NOMO-1 (cell line): ENCODE data around the gene MAGEL2.

ENCODE experiments used
- DNase-seq, 2 experiments: peaks; one replicate each; lab custom pipeline; 2025; ENCODE audit not compliant: unreplicated experiment in 2 of 2; lab: John Stamatoyannopoulos, UW

Gene MAGEL2

DNA sequence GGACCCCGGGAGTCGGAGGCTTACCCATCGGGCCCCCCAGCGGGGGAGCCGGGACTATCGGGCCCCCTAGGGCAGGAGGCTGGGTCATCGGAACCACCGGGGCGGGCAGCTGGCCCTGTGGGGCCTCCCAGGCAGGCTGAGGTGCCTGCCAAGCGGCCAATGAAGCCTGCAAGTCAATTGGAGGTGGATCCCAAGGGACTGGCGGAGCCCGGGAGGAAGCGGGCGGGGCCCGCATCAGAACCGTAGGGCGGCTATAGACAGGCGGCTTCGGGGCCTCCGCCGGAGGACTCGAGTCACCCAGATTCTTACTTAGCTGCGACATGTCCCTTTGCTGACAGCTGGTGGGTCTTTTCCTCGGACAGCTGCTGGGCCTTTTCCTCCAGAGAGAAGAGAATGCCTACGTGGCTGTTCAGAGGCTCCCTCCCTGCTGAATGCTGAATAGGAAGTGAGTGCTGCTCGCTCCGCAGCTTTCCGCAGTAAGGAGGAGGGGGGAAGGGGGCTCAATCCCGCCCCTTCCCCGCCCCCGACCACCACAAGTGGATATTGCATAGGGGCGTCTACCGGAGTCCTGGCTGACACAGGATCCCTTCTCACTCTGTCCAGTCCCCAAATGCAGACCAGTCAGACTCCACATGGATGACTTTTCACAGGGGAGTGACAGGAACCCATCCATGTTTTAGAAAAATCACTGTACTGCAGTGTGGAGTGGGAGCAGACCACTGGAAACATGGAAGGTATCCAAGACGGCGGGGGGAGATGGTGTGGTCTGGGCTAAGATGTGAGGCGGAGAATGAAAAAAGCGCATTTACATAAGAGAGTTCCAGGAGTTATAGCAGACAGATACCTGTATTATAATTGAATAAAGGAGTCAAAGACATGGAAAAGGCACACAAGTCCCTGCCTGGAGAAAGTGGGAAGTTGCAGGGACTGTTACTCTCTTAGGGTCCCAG is at the start of gene MAGEL2:
Gene MAGEL2, minus strand, starts transcription at position 447 of the 950 bp plus-strand sequence. Its CDS starts 125 bp downstream, at position 322.
- DNase-seq = no peak

DNA sequence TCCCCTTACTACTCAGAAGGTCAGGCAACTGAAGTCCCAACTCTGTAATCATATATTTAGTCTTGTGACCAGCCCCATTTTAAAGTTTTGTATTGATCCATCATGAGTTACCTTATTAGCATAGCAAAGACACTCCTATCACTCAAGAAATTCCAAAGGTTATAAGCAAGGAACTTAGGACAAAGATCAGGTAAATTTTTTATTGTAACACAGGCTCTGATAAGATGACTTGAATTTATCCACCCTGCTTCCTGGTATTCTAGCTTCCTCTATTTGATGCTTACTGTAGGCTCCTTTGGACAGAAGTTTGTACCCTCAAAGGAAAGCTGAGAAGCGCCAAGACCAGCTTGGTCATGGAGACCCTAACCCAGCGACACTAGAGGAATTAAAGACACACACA is 47.6 kb upstream of the MAGEL2 start:
- DNase-seq = no peak

DNA sequence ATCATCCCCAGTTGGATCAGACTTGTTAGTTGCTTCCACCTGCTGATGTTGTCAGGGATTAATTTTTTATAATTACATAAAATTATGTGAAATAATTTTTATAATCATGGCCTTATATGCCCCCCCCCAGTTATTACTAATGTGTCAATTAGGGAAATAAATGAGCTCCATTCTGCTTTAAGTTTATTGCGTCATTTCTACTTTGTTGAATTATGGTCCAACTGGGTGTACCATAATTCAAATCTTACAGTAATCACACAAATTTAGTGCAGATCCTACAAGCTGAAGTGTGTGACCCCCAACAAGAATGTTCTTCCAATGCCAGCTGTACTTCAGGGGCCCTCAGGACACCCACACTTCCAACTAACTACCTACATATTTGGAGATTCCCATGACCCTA is 46.9 kb upstream of the MAGEL2 start:
- DNase-seq = no peak

DNA sequence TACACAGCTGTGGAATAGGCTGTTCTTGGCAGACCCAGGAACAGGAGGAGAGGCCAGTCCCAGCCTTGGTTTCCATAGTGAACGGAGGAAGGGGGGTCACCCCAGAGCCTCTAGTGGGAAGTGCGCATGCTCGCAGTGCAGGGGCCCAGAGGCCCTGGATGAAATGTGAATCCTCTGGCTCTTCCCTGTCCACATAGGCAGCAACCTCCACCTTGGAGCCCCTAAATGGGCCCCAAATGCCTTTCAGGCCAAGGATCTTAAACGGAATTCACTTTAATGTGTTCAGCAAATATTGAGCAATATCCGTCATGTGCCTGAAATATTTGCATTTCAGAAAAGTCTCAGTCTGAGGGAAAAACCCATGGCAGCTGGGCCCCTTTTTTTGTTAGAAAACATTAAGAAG is 42.8 kb upstream of the MAGEL2 start:
- DNase-seq = no peak

DNA sequence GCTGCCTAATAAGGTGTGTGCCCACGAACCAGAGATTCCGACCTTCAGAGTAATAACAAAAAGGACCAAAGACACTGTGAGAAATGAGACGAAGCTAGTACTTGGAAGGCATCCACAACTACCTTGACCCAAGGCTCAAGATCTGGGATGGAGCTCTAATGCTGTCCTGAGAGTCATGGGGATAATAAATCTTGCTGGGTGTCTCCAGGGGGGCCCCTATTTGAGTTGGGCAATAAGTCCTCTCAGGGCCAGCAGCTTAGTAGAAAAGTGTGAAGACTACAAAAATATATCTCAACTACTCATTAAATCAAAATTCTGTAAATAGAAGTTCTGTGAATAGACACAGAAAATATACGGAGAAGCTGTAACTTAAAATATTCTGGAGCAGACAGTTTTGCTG is 42.3 kb upstream of the MAGEL2 start:
- DNase-seq = no peak

DNA sequence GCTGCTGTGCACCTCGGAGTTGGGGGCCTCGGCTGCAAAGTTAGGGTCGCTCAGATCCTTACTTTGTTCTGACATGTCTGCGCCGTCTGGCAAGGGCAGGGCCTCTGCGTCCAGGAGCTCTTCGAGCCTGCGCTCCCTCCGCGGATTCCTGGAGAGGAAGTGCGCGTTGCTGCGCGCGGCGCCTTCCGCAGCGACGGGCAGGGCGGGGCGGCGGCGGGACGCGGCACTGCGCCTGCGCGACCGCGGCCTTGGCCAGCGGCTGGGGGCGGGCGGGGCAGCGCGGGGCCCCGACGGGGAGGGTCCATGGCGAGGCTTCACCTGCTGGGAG is 39.4 kb upstream of the MAGEL2 start, which contains the start of gene NDN:
Gene NDN, minus strand, starts transcription at position 163 of the 328 bp plus-strand sequence. Its CDS starts 88 bp downstream, at position 75.
- no peak for DNase-seq

DNA sequence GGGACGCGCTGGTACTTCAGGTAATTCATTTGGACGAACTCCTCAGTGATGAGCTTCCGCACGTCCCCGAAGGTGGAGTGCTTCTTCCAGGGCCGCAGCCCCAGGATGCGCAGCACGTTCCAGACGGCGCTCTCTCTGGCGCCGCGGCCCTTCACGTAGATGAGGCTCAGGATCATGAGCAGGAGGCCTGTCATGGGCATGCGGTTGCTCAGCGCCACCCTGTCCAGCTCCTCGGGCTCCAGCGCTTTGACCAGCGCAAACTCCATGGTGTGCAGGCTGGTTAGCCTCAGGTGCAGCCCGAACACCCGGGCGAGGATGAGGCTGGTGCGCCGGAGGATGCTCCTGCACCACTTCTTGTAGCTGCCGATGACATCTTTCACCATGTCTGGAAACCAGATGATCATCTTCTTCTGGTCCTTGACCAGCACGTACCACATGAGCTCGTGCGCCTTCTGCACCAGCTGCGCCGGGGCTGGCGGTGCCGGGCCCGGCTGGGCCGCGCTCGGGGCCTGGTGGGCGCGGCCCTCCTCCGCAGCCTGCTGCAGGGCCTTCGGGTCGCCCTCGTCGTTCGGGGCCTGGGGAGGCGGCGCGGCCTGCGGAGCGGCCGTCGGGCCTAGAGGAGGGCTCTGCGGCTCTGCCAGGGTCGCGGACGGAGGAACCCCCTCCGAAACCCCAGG is 38.9 kb upstream of the MAGEL2 start:
- DNase-seq = no peak

DNA sequence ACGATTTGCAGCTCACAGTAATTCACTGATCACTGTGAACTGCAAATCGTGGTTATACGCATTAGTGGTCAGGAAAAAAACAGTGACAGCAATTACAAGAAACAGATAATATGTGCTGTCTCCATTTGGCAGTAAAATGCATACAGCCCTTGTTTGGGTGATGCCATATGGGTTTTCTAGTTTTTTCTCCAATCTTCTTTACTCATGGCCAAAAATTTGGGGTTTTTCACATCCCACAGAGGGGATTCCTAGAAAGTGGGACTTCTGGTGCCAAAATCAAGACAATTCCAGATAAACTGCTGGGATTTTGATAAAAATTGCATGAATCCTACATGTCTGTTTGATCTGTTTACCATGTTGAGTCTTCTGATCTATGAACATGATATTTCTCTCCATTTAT is 23.8 kb upstream of the MAGEL2 start:
- no peak for DNase-seq

DNA sequence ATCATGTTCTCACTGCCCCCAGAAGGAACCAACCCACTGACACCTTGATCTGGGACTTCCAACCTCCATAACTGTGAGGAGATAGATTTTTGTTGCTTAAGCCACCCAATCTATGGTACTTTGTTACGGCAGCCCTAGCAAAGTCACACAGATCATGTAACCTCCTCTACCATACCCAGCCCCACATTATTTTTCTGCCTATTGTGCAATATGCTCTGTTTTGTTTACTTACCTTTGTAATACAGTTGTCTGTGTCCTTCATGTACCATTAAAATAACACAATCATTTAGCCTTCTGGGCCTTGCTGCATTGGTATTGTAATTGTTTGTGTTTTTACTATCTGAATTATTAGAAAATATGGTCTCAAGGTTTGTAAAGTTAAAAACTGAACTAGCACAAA is 23.3 kb upstream of the MAGEL2 start:
- DNase-seq = no peak

DNA sequence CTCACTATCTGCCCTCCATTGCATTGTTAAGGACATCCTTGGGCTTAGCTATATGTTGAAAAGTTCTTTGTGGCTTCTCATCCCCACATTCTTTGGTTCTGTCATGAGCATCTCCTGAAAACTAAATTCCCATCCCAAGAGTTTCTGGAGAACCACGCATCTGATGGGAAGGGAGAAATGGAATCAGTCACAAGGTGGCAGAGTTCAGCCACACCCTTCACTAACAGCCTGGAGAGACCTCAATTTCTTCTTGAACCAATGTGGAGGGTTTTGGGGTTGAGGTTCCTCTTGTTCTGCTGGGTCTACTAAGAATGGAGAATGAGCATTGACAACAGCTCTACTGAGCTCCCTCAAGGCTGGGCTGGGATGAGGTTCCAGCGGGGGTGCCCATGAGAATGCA is 15.6 kb upstream of the MAGEL2 start:
- DNase-seq = no peak

DNA sequence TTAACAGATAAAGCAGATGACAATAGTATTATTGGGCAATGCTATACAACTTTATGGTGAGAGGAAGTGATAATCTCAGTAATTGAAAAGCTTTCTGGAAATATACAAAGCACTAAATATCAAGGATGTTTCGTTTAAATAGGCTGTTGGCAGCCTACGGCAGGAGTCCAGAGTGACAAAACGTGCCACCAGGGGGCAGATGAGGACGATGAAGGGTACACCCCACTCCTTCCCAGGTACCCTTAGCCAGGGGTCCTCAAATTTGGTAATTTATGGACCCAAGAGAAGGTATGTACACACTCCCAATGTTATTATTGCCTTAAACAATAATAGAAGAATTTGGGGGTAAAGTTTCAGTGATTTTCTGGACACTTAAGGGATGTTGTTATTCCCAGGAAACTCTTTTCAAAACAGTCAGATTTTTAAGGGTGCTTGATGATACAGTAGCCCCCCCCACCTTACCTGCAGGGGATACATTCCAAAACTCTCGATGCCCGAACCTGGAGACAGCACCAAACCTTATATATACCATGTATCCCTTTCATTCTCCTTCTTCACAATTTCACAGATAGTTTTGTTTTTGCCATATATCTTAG is 1.4 kb upstream of the MAGEL2 start:
- peak in 1 of 2 experiments; percentile 0 for DNase-seq

DNA sequence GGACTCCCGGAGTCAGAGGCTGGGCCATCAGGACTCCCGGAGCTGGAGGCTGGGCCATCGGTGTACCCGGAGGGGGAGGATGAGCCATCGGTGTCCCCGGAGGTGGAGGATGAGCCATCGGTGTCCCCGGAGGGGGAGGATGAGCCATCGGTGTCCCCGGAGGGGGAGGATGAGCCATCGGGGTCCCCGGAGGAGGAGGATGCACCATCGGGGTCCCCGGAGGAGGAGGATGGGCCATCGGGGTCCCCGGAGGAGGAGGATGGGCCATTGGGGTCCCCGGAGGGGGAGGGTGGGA is 719 bp downstream of the MAGEL2 start:
- no peak for DNase-seq

DNA sequence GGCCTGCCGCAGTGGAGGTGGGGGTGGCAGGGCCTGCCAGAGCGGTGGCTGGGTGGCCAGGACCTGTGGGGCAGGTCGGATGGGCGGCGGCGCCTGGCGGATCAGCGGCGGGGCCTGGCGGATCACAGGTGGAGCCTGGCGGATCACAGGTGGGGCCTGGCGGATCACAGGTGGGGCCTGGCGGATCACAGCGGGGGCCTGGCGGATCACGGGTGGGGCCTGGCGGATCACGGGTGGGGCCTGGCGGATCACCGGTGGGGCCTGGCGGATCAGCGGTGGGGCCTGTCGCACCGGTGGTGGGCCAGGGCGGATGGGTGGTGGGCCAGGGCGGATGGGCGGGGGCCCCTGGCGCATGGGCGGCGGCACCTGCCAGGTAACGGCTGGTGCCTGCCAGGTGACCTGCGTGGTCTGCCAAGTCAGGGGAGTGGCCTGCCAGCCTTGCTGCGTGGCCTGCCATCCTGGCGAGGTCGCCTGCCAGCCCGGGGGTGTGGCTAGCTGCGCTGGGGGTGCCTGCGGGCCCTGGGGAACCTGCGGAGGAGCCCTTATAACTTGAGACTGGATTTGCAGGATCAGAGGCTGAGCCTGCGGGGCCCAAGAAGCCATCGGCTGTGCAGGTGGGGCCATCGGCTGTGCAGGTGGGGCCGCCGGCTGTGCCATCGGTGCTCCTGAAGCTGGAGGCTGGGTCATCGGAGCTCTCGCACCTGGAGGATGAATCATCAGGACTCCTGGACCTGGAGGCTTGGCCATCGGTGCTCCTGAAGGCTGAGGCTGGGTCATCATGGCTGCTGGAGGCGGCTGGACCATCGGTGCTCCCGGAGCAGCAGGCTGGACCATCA is 1.3 kb downstream of the MAGEL2 start:
- no peak for DNase-seq

DNA sequence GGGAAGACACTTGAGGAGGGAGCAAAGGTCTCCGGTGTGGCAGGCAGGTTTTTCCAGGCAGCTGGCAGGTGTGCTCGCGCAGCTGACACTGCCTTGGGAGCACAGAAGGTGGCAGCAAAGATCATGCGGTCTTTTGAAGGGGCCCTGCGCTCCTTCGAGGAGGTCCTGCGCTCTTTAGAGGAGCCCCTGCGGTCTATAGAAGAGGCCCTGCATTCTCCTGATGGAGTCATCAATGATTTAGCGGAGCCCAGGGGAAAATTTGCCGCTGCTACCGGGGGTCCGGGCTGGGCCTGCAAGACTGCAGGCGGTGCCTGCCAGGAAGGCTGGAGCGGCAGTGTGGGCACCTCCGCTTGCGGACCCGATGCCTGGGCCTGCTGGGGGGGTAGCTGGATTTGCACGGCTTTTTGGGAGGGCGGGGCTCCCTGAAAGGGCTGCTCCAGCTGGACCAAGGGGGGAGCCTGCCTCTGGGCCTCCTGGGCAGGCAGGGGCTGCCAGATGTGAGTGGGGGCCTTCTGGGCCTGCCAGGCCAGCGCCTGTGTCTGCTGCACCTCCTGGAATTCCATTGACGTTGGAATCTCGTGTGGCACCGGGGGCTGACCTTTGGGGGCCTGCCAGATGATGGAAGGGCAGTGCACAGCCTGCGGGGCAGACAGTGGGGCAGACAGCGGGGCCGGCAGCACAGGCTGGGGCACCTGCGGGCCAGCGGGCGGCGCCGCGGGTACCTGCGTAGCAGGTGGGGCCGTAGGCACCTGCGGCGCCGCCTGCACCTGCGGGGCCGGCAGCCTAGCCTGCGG is 2.1 kb downstream of the MAGEL2 start:
- no peak for DNase-seq

DNA sequence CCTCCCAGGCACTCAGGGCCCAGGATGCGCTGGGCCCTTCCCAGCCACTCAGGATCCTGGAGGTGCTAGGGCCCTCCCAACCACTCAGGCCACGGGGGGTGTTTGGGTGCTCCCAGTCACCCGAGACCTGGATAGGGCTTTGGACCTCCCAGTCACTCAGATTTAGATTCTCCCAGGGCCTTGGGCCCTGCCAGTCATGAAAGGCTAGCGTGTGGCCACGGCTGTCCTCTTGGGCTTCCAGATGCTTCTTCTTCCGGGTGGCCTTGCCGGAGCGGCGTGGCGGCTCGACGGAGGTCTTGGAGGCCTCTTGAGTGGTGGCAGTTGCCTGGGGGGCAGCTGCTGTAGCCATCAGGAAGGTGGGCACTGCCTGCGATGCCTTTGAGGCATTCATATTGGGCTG is 2.8 kb downstream of the MAGEL2 start:
- no peak for DNase-seq

DNA sequence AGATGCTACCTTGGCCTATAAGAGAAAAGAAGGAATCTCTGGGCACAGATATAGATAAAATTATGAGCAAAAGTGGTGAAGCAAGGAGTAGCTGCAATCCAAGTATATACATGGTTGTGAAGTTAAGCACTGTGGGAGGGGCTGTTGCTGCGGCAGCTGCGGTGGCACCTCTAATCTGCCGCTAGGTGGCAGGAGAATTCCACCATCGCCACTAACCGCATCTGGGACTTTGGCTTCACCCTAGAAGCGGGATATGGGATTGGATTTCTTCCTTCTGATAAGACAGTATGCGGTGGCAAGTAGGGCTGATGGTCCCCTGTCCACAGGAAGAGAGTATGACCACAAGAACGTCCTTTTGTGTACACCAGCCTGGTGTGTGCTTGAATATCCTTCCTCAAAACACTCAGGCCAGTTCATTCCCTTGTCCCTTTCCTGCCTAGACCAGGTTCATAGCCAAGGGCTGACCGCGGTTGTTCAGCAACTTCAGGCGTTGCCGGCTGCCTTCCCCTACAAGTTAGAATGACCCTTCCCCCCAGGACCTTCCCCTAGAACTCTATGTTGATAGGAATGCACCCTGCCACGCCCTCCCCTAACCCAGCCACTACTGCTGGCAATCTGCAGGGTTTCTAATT is 5.1 kb downstream of the MAGEL2 start:
- DNase-seq = peak; percentile 36

DNA sequence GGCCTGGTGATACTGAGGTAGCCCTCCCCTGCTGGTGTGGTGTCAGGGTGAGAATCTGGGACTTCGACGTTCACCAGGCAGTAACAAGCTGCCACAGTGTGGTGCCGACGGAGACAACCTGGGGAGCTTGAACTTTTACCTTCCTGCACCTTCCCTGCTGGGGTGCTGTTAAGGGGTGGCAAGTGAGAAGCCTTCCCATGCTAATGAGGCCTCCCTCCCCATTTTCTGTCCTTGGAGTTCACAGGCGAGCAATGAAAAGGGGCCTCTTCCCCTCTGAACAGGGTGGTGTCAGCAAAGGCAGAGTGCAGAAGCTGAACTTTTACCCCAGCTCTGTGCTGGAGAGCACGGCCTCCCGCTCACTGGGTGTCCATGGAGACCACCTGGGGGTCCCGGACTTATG is 13.5 kb downstream of the MAGEL2 start:
- DNase-seq = no peak

DNA sequence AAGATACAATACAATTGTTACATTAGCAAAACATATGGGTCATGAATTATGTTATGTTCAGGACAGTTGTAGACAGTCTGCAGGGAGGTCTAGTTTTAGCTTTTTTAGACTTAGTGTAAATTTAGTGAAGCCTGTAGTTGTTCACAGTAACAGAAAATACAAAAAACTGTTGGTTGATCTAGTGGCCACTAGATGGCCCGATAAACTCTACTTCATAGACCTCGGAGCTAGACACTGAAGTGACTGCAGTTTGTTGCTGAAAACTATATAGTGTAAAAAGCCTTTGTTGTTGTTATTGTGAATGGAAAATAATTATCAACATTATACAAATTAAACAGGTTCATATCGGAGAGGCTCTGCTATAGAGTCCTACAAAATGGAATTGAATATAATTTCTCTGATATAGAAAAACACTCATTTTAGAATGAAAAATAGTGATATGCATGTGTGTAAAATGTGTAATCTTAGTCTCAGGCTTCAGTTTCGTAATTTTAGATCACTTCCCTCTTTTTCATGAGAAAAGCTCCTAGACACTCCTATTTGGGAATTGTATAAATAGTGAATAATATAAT is 18.3 kb downstream of the MAGEL2 start:
- DNase-seq = peak in 1 of 2 experiments; percentile 7

DNA sequence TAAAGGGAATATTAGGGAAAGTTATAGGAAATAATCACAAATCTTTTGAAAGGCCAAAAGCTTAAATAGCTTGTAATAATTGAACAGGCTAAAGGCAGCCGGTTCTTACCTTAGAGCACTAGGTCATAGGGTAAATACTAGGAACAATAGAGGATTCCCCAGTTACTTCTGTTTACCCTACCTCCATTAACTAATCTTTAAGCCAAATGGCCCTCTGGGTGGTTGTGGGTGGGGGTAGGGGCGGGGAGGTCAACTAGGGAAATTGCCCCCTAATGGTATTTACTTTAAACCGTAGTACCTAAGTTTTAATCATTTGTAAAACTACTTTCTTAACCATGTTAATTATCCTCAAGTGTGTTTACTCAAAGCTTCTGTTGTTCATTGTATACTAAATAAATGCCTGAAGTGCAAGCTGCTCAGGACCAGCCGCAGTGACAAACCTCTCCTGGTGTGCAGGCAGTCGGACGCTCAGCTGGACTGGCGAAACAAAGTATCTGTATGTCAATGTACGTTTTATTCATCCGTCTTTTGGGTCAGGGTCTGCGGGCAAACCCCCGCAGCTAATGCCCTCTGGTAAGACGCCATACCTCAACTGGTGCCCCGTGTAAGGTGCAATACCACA is 18.9 kb downstream of the MAGEL2 start:
- no peak for DNase-seq
